KOPT-K1 (cell line): Measurements from ENCODE around the gene STXBP1.

Experiments
- H3K27ac ChIP-seq: fragments of 200-600 bp; sonication (generic); 2 replicates; pipeline ENCODE4 v1.5.1; 2016; ENCODE audit warnings: antibody characterized with exemption, mild to moderate bottlenecking, low read depth, low read length; ENCODE audit not compliant: poor library complexity, severe bottlenecking
- H3K36me3 ChIP-seq: fragments of 200-600 bp; sonication (generic); 2 replicates; pipeline ENCODE4 v1.5.1; 2017; ENCODE audit warnings: antibody characterized with exemption, mild to moderate bottlenecking, low read length, moderate library complexity; ENCODE audit not compliant: insufficient read depth
- H3K9me3 ChIP-seq: fragments of 200-600 bp; sonication (generic); 2 replicates; pipeline ENCODE4 v1.5.1; 2017; ENCODE audit warnings: antibody characterized with exemption, low read length, mild to moderate bottlenecking; ENCODE audit not compliant: insufficient read depth, poor library complexity, severe bottlenecking

The STXBP1 gene

DNA sequence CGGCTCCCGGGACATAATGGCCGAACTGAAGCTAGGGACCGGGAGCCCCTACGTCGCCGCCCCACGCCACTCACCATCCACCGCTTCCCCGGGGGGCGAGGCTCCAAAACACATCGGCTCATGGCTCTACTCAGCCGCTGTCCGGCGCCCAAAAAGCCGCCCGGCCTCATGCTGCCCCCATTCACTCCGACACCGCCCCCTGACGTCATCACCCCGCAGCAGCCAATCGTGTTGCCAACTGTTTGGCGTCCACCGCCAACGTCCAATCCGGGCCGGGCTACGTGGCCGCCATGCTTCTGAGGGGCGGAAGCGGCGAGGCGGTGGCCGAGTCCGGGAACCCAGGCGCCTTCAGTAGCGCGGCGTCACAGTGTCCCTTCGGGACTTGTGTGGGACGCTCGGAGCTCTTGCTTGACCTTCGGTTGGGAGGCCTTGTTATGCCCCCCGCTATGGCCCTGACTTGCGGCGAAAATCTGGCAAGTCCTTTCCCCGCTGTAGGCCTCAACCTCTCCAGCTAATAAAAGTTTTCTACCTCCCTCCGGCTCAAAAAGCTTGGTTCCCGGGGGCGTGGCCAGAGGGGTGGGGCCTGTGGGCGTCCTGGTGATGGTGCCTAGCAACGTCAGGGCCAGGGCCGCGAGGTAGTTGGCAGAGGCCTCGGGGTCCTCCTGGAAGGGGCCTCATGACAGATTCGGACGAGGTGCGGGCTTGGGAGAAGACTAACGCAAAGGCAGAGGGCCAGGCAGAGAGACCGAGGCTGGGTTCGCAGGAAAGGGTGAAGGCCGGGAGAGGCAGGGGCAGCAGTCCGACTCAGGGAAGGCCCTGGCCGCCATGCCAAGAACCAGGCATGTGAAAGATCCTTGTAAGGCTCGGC, 103.6 kb downstream of the STXBP1 start, which contains the start of the genes PTRH1 and TTC16:
PTRH1 (minus strand) TSS at position 194 of the 868 bp plus-strand sequence; CDS start at position 170, 24 bp downstream.
TTC16 (plus strand) TSS at position 610 of the 868 bp plus-strand sequence; CDS start at position 677, 67 bp downstream.
- Histone ChIP-seq H3K27ac (peak within 1 kb of the TSS; percentile 39), H3K36me3 (no peaks in the 10 kb centered on the region), H3K9me3 (no peaks in the 10 kb centered on the region)

DNA sequence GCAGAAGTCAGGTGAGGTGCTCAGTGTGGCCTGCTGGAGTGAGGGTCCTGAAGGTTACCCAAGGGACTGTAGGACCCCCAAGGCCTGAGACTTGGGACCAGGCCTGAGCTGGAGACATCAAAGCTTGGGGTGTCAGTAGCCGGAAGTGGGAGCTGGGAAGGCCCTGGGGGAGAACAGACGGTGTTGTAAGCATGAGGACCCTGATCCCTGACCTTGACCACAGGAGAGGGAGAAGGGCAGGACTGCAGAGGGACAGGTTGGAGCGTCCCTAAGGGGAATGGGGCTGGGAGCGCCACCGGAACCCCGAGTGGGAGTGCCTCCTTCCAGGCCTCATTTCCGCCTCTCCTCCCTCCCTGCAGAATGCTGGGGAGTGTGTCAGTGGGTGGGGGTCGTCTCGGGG, 104.3 kb downstream of the STXBP1 start:
- Histone ChIP-seq H3K9me3 (no peaks in the 10 kb centered on the region), H3K36me3 (no peaks in the 10 kb centered on the region), H3K27ac (no peak overlapping the region)

DNA sequence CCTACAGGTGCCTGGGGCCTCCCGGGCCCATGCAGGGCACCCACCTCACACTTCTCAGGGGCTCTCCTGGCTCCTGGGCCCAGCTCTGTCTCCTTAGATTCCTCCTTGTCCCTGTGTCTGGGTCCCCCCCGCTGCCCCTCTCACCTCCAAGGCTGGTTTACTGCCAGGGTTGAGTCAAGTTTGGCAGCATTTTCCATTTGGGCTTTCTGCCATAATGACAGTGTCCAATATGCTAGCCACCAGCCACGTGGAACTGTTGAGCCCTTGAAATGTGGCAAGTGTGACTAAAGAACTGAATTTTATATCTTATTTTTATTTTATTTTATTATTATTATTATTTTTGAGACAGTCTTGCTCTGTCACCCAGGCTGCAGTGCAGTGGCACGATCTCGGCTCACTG, 105.7 kb downstream of the STXBP1 start:
- Histone ChIP-seq H3K9me3 (no peaks in the 10 kb centered on the region), H3K36me3 (no peaks in the 10 kb centered on the region; the same call in 1 of the 2 replicates), H3K27ac (no peak overlapping the region)

DNA sequence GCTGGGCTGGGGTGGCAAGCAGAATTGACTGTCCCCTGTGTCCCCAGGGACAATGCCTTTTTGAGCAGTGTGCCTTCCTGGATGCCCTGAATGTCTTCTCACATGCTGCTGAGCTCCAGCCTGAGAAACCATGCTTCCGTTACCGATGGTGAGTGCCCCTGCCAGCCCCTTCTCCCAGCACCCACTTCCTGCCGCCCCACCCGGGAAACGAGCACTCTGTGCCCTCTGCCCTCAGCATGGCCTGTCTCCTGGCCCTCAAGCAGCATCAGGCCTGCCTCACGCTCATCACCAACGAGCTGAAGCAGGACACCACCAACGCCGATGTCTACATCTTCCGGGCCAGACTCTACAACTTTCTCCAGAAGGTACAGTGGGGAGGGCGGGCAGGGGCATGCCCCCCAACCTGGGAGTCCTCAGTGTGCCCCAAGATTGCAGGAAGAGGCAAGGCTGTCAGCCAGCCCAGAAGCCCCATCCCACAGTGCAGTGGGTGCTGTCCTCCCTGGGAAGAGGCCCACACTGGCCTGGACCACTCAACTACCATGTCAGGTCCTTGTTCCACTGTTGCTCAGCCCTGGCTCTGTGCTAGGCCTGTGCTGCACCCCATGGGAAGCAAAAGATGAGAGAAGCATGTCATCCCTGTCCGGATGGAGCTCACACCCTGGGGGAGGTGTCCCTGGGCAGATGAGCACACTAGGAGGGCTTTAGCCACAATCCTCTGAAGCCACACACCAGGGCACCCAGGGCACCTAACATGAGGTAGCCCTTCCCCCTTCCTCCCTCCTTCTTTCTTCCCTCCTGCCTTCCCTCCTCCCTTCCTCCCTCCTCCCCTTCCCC, 108.2 kb downstream of the STXBP1 start:
- peak overlapping the region; percentile 88 for H3K27ac ChIP-seq
- no peaks in the 10 kb centered on the region; the same call in 1 of the 2 replicates for H3K36me3 ChIP-seq
- H3K9me3 ChIP-seq = no peaks in the 10 kb centered on the region

DNA sequence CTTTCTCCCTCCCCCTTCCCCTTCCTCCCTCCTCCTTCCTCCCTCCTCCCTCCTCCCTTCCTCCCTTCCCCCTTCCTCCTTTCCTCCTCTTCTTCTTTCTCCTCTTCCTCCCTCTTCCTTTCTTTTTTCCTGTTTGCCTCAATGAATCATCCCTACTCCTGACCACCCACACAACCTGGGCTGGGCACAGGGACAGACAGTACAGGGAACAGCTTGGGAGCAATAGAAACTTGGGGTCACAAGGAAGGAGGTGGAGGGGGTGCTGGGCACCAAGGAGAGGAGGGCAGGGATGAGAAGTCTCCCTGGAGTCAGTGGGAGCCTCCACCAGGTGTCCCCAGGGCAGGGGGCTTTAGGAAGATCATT, 108.8 kb downstream of the STXBP1 start:
- Histone ChIP-seq H3K9me3 (no peaks in the 10 kb centered on the region), H3K27ac (peak overlapping the region; percentile 88), H3K36me3 (no peaks in the 10 kb centered on the region; the same call in 1 of the 2 replicates)

DNA sequence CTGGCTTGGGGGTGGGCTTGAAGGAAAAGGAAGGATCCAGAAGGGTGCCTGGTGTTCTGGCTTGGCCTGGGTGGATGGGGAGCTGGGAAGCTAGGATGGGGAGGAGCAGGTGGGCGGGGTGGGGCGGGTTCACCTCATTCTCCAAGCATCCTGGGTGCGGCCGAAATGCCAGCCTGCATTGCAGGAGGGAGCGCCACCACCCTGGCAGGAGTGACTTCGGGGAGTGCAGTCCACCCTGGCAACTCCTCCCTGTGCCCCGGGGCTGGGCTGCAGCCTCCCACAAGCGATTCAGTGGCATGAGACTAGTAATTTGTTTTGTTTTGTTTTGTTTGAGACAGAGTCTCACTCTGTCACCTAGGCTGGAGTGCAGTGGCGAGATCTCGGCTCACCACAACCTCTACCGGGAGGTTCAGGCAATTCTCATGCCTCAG, 109.3 kb downstream of the STXBP1 start:
- H3K27ac ChIP-seq = no peak overlapping the region
- no peaks in the 10 kb centered on the region for H3K9me3 ChIP-seq

DNA sequence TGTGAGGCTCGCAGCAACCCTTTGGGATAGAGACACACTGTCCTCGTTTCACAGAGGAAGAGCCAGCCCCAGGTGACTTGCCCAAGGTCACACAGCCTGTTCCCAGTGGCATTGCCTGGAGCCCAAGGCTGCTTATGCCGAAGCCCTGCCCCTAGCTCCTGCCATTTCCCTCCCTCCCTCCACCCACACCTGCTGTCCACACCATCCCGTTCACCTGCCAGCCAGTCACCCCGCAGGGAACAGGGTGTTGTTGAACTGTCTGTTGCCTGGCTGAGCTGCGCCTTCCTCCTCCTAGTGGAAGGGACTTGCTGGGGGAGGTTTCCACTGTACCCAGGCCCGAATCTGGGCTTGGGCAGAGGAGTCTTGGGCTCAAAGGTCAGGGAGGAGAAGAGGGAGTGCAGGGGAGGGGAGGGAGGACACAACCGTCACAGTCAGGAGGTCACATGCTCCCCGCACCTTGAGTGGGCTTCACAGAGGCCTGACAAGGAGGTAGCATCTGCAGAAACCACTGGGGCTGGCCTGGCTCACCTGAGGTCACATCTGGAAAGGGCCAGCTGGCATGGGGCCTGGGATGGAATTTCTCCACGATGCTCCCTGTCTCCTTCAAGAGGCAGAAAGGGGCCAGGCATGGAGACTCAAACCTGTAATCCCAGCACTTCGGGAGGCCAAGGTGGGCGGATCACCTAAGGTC, 110.1 kb downstream of the STXBP1 start:
- H3K27ac ChIP-seq = no peak overlapping the region
- peaks cover 3% of the 10 kb centered on the region; the same call in 1 of the 2 replicates for H3K36me3 ChIP-seq
- no peaks in the 10 kb centered on the region for H3K9me3 ChIP-seq

More for the DNA sequence above, 109.3 kb downstream of the STXBP1 start:
- no peaks in the 10 kb centered on the region; the same call in 1 of the 2 replicates for H3K36me3 ChIP-seq

DNA sequence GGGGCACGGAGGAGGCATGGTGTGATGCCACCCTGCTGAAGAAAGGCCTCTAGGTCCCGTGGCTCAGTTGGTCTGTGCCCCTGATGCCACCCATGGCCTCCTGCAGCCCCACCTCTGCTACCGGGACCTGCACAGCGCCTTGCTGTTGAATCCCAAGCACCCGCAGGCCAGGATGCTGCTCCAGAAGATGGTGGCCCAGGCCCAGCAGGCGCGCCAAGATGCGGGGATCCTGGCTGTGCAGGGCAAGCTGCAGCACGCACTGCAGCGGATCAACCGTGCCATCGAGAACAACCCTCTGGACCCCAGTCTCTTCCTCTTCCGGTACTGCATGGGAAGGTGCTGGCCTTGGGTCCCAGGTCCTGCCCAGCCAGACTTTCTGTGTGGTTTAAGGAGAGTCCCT, 110.9 kb downstream of the STXBP1 start:
- Histone ChIP-seq H3K36me3 (peaks cover 7% of the 10 kb centered on the region; the same call in 1 of the 2 replicates), H3K27ac (no peak overlapping the region), H3K9me3 (no peaks in the 10 kb centered on the region)

DNA sequence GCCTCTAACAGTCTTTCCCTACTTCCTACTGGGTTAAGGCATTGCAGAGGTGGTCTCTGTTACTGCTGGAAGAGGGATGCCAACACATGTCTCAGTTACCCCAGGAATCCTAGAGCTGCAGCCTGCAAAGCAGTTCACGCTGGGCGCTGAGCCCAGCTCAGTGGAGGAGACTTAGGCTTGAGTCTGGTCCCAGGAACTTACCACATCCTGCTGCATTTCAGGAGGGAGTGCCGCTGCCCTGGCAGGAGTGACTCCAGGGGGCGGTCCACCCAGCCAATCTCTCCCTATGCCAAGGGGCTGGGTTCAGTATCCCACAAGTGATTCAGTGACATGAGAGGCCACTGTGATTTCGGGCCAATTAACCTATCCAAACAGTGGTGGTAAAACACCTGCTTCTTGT, 111.4 kb downstream of the STXBP1 start:
- Histone ChIP-seq H3K36me3 (peaks cover 7% of the 10 kb centered on the region; the same call in 1 of the 2 replicates), H3K9me3 (no peaks in the 10 kb centered on the region), H3K27ac (no peak overlapping the region)

DNA sequence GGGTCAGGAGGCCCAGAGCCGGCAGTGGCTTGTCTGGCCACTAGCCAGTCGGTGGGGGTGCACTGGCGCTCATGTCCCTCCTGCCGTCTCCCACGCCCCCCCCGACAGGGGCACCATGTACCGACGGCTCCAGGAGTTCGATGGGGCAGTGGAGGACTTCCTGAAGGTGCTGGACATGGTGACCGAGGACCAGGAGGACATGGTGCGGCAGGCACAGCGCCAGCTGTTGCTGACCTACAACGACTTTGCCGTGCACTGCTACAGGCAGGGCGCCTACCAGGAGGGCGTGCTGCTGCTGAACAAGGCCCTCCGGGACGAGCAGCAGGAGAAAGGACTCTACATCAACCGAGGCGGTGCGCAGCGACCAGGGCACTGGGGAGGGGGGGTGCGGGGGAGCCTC, 111.9 kb downstream of the STXBP1 start:
- Histone ChIP-seq H3K9me3 (no peaks in the 10 kb centered on the region), H3K27ac (no peak overlapping the region), H3K36me3 (peaks cover 7% of the 10 kb centered on the region; the same call in 1 of the 2 replicates)

DNA sequence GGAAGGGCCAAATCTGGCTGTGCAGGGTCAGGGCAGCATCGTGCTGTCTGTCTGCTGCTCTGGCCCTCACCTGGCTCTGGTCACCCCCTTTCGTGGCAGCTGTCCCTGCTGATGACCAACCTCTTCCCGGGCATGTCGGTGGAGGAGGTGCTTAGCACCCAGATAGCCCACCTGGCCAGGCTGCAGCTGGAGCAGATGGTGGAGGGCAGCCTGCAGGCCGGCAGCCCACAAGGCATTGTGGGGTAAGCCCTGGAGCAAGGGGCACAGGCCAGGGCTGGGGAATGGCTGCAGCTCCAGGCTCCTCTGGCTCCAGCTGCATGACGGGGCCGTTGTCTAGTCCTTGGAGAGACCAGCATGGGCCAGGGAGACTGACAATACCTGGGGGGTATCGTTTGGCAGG, 114.8 kb downstream of the STXBP1 start:
- Histone ChIP-seq H3K27ac (no peak overlapping the region), H3K9me3 (no peaks in the 10 kb centered on the region), H3K36me3 (peaks cover 16% of the 10 kb centered on the region; the same call in 1 of the 2 replicates)

DNA sequence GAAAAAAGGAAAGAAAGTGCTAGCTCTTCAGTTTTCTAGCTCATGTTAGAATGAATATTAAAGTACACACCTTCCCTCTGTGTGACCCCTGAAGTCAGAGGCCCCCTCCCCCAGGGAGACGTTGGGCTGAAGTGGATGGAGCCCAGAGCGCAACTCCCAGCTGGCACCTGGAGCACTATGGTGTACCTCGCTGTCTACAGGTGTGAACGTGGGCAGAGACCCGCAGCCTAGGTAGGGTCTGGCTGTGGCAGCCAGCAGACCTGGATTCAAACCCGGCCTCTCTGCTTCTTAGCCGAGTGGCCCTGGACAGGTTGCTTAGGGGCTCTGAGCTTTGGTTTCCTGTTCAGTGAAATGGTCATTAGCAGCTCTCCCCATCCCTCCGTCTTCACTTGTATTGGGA, 116.7 kb downstream of the STXBP1 start:
- no peak overlapping the region for H3K27ac ChIP-seq
- peaks cover 25% of the 10 kb centered on the region; the same call in 1 of the 2 replicates for H3K36me3 ChIP-seq
- no peaks in the 10 kb centered on the region for H3K9me3 ChIP-seq

DNA sequence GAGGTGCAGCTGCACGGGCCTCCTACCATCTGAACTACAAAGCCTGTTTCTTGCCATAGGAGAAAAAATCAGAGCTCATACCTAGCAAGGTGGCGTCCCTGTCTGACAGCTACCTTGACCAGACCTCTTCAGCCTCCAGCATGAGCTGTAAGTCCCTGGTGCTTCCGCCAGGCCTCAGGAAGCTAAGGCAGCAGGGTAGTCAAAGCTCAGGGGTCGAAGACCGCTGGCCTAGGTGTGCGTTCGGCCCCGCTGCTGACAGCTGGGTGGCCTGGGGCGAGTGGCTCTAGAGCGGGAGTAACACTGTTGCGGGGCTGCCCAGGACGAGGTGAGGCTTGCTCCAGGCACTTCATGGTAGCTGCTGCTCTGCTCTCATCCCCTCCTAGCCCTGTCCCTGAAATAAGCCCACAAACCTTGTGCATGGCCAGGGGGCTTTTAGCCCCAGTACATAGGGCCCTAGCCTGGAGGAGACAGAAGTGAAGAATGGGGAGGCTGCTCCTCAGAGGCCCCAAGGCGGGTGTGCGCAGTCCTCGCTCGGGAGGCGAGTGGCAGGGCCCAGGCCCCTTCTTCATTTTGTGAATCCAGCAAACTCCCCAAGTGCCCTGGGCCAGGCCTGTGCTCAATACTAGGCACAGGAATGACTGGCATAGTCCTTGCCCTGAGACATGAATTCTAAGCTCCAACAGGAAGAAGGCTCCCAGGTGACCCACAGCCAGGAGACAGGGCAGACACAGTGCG, 117.6 kb downstream of the STXBP1 start:
- Histone ChIP-seq H3K9me3 (no peaks in the 10 kb centered on the region), H3K27ac (no peak overlapping the region), H3K36me3 (peaks cover 25% of the 10 kb centered on the region; the same call in 1 of the 2 replicates)

DNA sequence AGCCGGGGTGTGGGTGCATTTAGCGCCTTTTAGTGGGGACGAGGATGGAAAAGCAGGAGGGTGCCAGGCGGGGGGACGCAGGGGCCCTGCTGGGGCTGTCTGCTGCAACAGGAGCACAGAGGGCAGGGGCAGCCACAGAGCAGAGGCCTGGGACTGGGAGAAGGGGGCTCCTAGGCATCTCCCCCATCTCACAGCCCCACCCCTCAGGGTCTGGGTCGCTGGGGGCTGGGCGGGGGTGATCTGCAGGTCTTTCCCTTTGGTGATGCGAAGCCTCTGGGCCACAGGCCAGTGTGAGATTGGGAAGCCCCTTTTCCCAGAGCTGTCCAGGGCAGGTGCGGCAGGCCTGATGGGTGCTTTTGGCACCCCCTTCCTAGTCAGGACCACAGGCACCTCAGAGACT, 118.2 kb downstream of the STXBP1 start:
- H3K36me3 ChIP-seq = peaks cover 25% of the 10 kb centered on the region; the same call in 1 of the 2 replicates
- no peak overlapping the region for H3K27ac ChIP-seq
- H3K9me3 ChIP-seq = no peaks in the 10 kb centered on the region
